Endodermal cell (in vitro differentiated cells): Measurements from ENCODE around the gene PVALEF. TPM values are rescaled to one million over a fixed set of nuclear protein-coding genes. Genes with fewer than 3 reads are reported as not detected.

Experiments used
- DNase-seq: peaks from one replicate; pipeline ENCODE4 v3.0.0-alpha.2; 2017
- H3K27ac ChIP-seq: 2 replicates; pipeline ENCODE4 v1.5.1; 2013; ENCODE audit warnings: mild to moderate bottlenecking, low read depth, low read length, moderate library complexity
- H3K27me3 ChIP-seq: 2 replicates; pipeline ENCODE4 v1.6.1; 2013; ENCODE audit warnings: mild to moderate bottlenecking, low read length, moderate library complexity; ENCODE audit not compliant: insufficient read depth, control insufficient read depth, poor library complexity, severe bottlenecking
- H3K36me3 ChIP-seq: 2 replicates; pipeline ENCODE4 v1.7.0; 2013; ENCODE audit warnings: mild to moderate bottlenecking, low read length, moderate library complexity; ENCODE audit not compliant: control insufficient read depth, insufficient read depth
- H3K4me1 ChIP-seq: one replicate; pipeline ENCODE4 v1.7.0; 2013; ENCODE audit warnings: low read length; ENCODE audit not compliant: control insufficient read depth, insufficient read depth
- H3K4me3 ChIP-seq: 2 replicates; pipeline ENCODE4 v1.5.1; 2013; ENCODE audit warnings: mild to moderate bottlenecking, low read length, moderate library complexity
- H3K9ac ChIP-seq: 2 replicates; pipeline ENCODE4 v1.6.1; 2013; ENCODE audit warnings: mild to moderate bottlenecking, low read length, moderate library complexity; ENCODE audit not compliant: poor library complexity, severe bottlenecking; ENCODE audit errors: extremely low read depth
- H3K9me3 ChIP-seq: 2 replicates; pipeline ENCODE4 v1.6.1; 2013; ENCODE audit warnings: mild to moderate bottlenecking, low read length, moderate library complexity; ENCODE audit not compliant: control insufficient read depth
- H3K27ac Mint-ChIP-seq: 2 replicates; pipeline ENCODE4 v1.8.0; 2020; ENCODE audit warnings: mixed read lengths
- H3K27me3 Mint-ChIP-seq: 2 replicates; pipeline ENCODE4 v1.8.0; 2021; ENCODE audit warnings: mild to moderate bottlenecking, mixed read lengths; ENCODE audit not compliant: insufficient read depth
- H3K36me3 Mint-ChIP-seq: 2 replicates; pipeline ENCODE4 v1.8.0; 2020; ENCODE audit warnings: low read depth, mixed read lengths
- H3K4me1 Mint-ChIP-seq: 2 replicates; pipeline ENCODE4 v1.8.0; 2020; ENCODE audit warnings: mixed read lengths
- H3K4me3 Mint-ChIP-seq: 2 replicates; pipeline ENCODE4 v1.8.0; 2020; ENCODE audit warnings: mild to moderate bottlenecking, moderate library complexity, mixed read lengths
- H3K9me3 Mint-ChIP-seq: 2 replicates; pipeline ENCODE4 v1.8.0; 2020; ENCODE audit warnings: mild to moderate bottlenecking, mixed read lengths
- WGBS, 2 experiments: methylation state at CpG; one replicate each; pipeline versions ENCODE4 v1.1.5 to v1.1.7; 2013; ENCODE audit warnings: missing lambda C conversion rate in 2 of 2, mixed read lengths in 1 of 2; ENCODE audit not compliant: insufficient coverage in 1 of 2, insufficient read length in 1 of 2; 5-methylcytosine and 5-hydroxymethylcytosine counted together
- total RNA-seq, 2 donors: library from RNA; stranded (reverse); fragmentation: NEBNext Ultra II Directional in 1 of 2; extraction: Animal tissue kit (Norgen Biotek cat#: 25700) in 1 of 2; gene quantifications; 2 replicates in 1 of 2; 3 replicates in 1 of 2; pipeline ENCODE4 v1.2.1, GENCODE V29; 2021
- TF ChIP-seq, protein P1 (sequence below): fragments of 200-600 bp; sonication (generic); conservative IDR thresholded peaks from 2 replicates; pipeline ENCODE4 v1.5.0; 2021; ENCODE audit warnings: antibody characterized with exemption, mild to moderate bottlenecking

PVALEF gene
- total RNA-seq, 2 donors from 2014 or later: not detected

DNA sequence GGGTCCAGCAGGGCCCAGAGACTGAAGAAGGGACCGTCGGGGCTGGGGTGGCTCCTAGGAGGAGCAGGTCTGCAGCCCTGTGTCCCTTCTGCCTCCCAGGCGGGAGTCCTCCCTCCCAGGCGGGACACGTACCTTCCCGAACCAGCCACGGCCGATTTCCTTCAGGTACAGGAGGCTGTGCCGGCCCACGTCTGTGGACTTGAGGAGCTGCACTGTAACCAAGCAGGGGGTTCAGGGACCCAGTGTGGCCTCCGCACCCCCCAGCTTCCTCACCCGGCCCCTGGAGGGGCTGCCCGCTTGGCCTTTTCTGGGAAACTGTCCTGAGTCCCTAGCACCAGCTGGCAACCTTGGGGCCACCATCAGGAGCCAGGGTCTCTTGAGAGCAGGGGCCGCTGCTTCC lies 37.0 kb upstream of the PVALEF start:
- Histone ChIP-seq H3K27ac (no peak overlapping the region), H3K4me3 (no peak overlapping the region), H3K27me3 (no peaks in the 10 kb centered on the region), H3K9ac (no peak overlapping the region), H3K4me1 (no peaks in the 10 kb centered on the region), H3K9me3 (no peaks in the 10 kb centered on the region), H3K36me3 (no peaks in the 10 kb centered on the region)
- no peaks in the 10 kb centered on the region for H3K36me3 Mint-ChIP-seq
- no peak overlapping the region for H3K4me3 Mint-ChIP-seq
- no peaks in the 10 kb centered on the region for H3K9me3 Mint-ChIP-seq
- H3K4me1 Mint-ChIP-seq: no peaks in the 10 kb centered on the region
- 91 to 96% methylated on average over 14 of the region's 14 CpGs for WGBS, 2 experiments
- no peak for DNase-seq
- H3K27me3 Mint-ChIP-seq: no peaks in the 10 kb centered on the region
- no peak overlapping the region for H3K27ac Mint-ChIP-seq
- TF ChIP-seq, protein P1, sequence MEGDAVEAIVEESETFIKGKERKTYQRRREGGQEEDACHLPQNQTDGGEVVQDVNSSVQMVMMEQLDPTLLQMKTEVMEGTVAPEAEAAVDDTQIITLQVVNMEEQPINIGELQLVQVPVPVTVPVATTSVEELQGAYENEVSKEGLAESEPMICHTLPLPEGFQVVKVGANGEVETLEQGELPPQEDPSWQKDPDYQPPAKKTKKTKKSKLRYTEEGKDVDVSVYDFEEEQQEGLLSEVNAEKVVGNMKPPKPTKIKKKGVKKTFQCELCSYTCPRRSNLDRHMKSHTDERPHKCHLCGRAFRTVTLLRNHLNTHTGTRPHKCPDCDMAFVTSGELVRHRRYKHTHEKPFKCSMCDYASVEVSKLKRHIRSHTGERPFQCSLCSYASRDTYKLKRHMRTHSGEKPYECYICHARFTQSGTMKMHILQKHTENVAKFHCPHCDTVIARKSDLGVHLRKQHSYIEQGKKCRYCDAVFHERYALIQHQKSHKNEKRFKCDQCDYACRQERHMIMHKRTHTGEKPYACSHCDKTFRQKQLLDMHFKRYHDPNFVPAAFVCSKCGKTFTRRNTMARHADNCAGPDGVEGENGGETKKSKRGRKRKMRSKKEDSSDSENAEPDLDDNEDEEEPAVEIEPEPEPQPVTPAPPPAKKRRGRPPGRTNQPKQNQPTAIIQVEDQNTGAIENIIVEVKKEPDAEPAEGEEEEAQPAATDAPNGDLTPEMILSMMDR: no peak

DNA sequence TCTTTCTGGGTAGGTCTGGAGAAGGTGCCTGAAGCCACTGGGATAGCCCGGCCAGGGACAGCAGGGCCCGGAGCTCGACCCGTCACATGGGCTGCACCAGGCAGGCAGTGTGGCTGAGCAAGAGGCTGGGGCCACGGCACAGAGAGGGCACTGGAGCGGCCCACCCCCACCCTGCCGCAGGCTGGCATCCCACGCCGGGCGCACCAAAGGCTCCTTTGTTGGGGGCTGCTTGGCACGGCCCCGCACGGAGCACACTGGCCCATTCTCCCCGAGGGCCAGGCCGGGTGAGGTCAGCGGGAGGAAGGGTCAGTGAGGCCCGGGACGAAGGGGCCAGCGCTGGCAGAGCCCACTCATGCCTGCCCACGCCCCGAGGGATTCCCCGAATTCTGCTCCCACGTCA lies 36.5 kb upstream of the PVALEF start:
- no peaks in the 10 kb centered on the region for H3K36me3 ChIP-seq
- no peak overlapping the region for H3K9ac ChIP-seq
- no peaks in the 10 kb centered on the region for H3K4me1 ChIP-seq
- no peaks in the 10 kb centered on the region for H3K9me3 ChIP-seq
- H3K27ac ChIP-seq: no peak overlapping the region
- H3K4me3 ChIP-seq: no peak overlapping the region
- Mint-ChIP-seq H3K27me3 (no peaks in the 10 kb centered on the region), H3K9me3 (no peaks in the 10 kb centered on the region), H3K27ac (no peak overlapping the region), H3K4me1 (no peaks in the 10 kb centered on the region), H3K4me3 (no peak overlapping the region), H3K36me3 (no peaks in the 10 kb centered on the region)
- TF ChIP-seq, protein P1: no peak
- H3K27me3 ChIP-seq: no peaks in the 10 kb centered on the region
- 93 to 94% methylated on average over 19 to 23 of the region's 23 CpGs for WGBS, 2 experiments
- no peak for DNase-seq

DNA sequence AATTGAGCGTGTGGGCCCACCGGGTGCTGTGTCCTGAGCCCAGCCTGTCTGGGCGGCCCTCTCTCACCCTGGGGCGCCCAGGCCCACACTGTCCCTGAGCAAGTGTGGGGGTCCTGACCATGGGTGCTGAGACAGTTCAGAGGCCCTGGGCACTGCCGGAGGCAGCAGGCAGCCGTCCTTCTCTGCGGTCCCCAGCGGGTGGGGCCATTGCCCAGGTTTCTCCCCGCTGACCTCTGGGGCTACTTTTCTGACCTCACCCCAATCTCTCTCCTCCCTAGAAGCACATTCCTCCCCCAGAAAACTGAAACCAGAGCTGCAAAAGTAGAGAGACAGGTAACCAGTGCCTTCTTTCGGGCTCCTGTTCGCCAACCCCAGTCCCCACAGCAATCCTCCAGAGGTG lies 36.0 kb upstream of the PVALEF start:
- H3K9me3 Mint-ChIP-seq: no peaks in the 10 kb centered on the region
- Histone ChIP-seq H3K27me3 (no peaks in the 10 kb centered on the region), H3K27ac (no peak overlapping the region), H3K9me3 (no peaks in the 10 kb centered on the region), H3K4me1 (no peaks in the 10 kb centered on the region), H3K4me3 (no peak overlapping the region), H3K36me3 (no peaks in the 10 kb centered on the region), H3K9ac (no peak overlapping the region)
- H3K27me3 Mint-ChIP-seq: no peaks in the 10 kb centered on the region
- no peaks in the 10 kb centered on the region for H3K4me1 Mint-ChIP-seq
- WGBS, 2 experiments: 90% methylated on average over 9 to 11 of the region's 11 CpGs
- H3K36me3 Mint-ChIP-seq: no peaks in the 10 kb centered on the region
- DNase-seq: peak; percentile 80
- TF ChIP-seq, protein P1: peak; percentile 61
- no peak overlapping the region for H3K27ac Mint-ChIP-seq
- H3K4me3 Mint-ChIP-seq: no peak overlapping the region
